GM19324 (cell line): Measurements from ENCODE around the gene TAS2R4.
"Not testable (repeated sequence)": the region's sequence is repeated elsewhere in the genome, so short reads cannot be mapped to it uniquely, and the experiment has no call there.

Experiments used
- ATAC-seq: cut with Tn5 transposase; IDR thresholded peaks from one replicate; pipeline ENCODE4 v1.9.1; 2021; ENCODE audit warnings: mild to moderate bottlenecking, moderate library complexity; ENCODE audit not compliant: unreplicated experiment, low FRiP score

The TAS2R4 gene

GRCh38 chr7:141822432-141822831 is 46.0 kb downstream of the TAS2R4 start:
- not testable (repeated sequence) for ATAC-seq
